Neural crest cell (in vitro differentiated cells): ENCODE data around the gene TMEM44. TPM values are rescaled to one million over a fixed set of nuclear protein-coding genes. Genes with fewer than 3 reads are reported as not detected.

Source experiments
- DNase-seq: peaks from one replicate; pipeline ENCODE4 v3.0.0; 2021; ENCODE audit warnings: low read depth, mixed read lengths, low spot score
- H3K27ac Mint-ChIP-seq: one replicate; pipeline ENCODE4 v1.8.0; 2021; ENCODE audit warnings: mild to moderate bottlenecking, mixed read lengths; ENCODE audit not compliant: unreplicated experiment
- H3K27me3 Mint-ChIP-seq: 2 replicates; pipeline ENCODE4 v1.8.0; 2021; ENCODE audit warnings: low read depth, mild to moderate bottlenecking, mixed read lengths
- H3K36me3 Mint-ChIP-seq: 2 replicates; pipeline ENCODE4 v1.8.0; 2021; ENCODE audit warnings: low read depth, mild to moderate bottlenecking, mixed read lengths
- H3K4me1 Mint-ChIP-seq: 2 replicates; pipeline ENCODE4 v1.8.0; 2021; ENCODE audit warnings: mixed read lengths
- H3K4me3 Mint-ChIP-seq: one replicate; pipeline ENCODE4 v1.8.0; 2021; ENCODE audit warnings: mild to moderate bottlenecking, mixed read lengths
- H3K9me3 Mint-ChIP-seq: 2 replicates; pipeline ENCODE4 v1.8.0; 2021; ENCODE audit warnings: mixed read lengths
- CTCF ChIP-seq: fragments of 200-600 bp; sonication (generic); conservative IDR thresholded peaks from 2 replicates; pipeline ENCODE4 v1.5.0; 2021; ENCODE audit warnings: antibody characterized with exemption, mild to moderate bottlenecking
- total RNA-seq: library from RNA; stranded (reverse); gene quantifications from 2 replicates; pipeline ENCODE4 v1.2.1, GENCODE V29; 2021

Gene TMEM44
- total RNA-seq, 1 donor from 2014 or later: 43.8 TPM

GRCh38 chr3:194588741-194589140 lies 44.5 kb downstream of the TMEM44 start:
- no peak for TF ChIP-seq CTCF

GRCh38 chr3:194588236-194588635 lies 45.0 kb downstream of the TMEM44 start:
- H3K27ac Mint-ChIP-seq: no peak overlapping the region

More at GRCh38 chr3:194588741-194589140, 44.5 kb downstream of the TMEM44 start:
- peak overlapping the region; percentile 9 for H3K4me3 Mint-ChIP-seq
- H3K9me3 Mint-ChIP-seq: no peaks in the 10 kb centered on the region
- no peak for DNase-seq
- no peak overlapping the region for H3K27ac Mint-ChIP-seq
- H3K27me3 Mint-ChIP-seq: no peaks in the 10 kb centered on the region
- peaks cover 11% of the 10 kb centered on the region for H3K36me3 Mint-ChIP-seq
- peaks cover 28% of the 10 kb centered on the region for H3K4me1 Mint-ChIP-seq

GRCh38 chr3:194587438-194587931 lies 45.7 kb downstream of the TMEM44 start:
- TF ChIP-seq CTCF: no peak
- Mint-ChIP-seq H3K36me3 (peaks cover 11% of the 10 kb centered on the region), H3K4me3 (peak overlapping the region; percentile 50), H3K27ac (no peak overlapping the region), H3K4me1 (peaks cover 28% of the 10 kb centered on the region), H3K27me3 (no peaks in the 10 kb centered on the region), H3K9me3 (no peaks in the 10 kb centered on the region)
- no peak for DNase-seq

More at GRCh38 chr3:194588236-194588635, 45.0 kb downstream of the TMEM44 start:
- peaks cover 28% of the 10 kb centered on the region for H3K4me1 Mint-ChIP-seq
- no peak for TF ChIP-seq CTCF
- H3K36me3 Mint-ChIP-seq: peaks cover 11% of the 10 kb centered on the region
- no peak overlapping the region for H3K4me3 Mint-ChIP-seq
- H3K27me3 Mint-ChIP-seq: no peaks in the 10 kb centered on the region
- no peak for DNase-seq
- H3K9me3 Mint-ChIP-seq: no peaks in the 10 kb centered on the region

- peaks cover 11% of the 10 kb centered on the region for H3K36me3 Mint-ChIP-seq
- no peak for DNase-seq
- TF ChIP-seq CTCF: no peak
- no peak overlapping the region for H3K27ac Mint-ChIP-seq
- no peaks in the 10 kb centered on the region for H3K27me3 Mint-ChIP-seq
- no peaks in the 10 kb centered on the region for H3K9me3 Mint-ChIP-seq
- H3K4me3 Mint-ChIP-seq: peak overlapping the region; percentile 50
- peaks cover 28% of the 10 kb centered on the region for H3K4me1 Mint-ChIP-seq
These were observed 46.4 kb downstream of the TMEM44 start for GRCh38 chr3:194586836-194587235.

- no peaks in the 10 kb centered on the region for H3K9me3 Mint-ChIP-seq
- H3K27ac Mint-ChIP-seq: no peak overlapping the region
- no peaks in the 10 kb centered on the region for H3K27me3 Mint-ChIP-seq
- H3K4me3 Mint-ChIP-seq: peak overlapping the region; percentile 80
- peaks cover 28% of the 10 kb centered on the region for H3K4me1 Mint-ChIP-seq
- peaks cover 11% of the 10 kb centered on the region for H3K36me3 Mint-ChIP-seq
- TF ChIP-seq CTCF: no peak
- DNase-seq: no peak
These were observed 47.3 kb downstream of the TMEM44 start for GRCh38 chr3:194585880-194586281.
